Calu3 (cell line): ENCODE measurements around the gene SMPDL3A. TPM values are rescaled to one million over a fixed set of nuclear protein-coding genes. Genes with fewer than 3 reads are reported as not detected.

Source experiments
- BruUV-seq: library from RNA; stranded (reverse); fragments of 400-500 nt; replicated peaks from 2 replicates; lab custom pipeline; 2021; lab: Mats Ljungman, UMichigan
- CTCF ChIA-PET: fragments of 300-600 bp; sonication (Branson Sonifier 250); formaldehyde crosslinking; loops from one replicate; lab custom pipeline; 2022; ENCODE audit warnings: antibody characterized with exemption; lab: Charles Lee
- DNase-seq: peaks from one replicate; pipeline ENCODE4 v3.0.0; 2022
- H3K27ac Mint-ChIP-seq: one replicate; pipeline ENCODE4 v1.8.0; 2022; ENCODE audit warnings: mixed read lengths; ENCODE audit not compliant: unreplicated experiment
- H3K27me3 Mint-ChIP-seq: one replicate; pipeline ENCODE4 v1.8.0; 2022; ENCODE audit warnings: mixed read lengths; ENCODE audit not compliant: unreplicated experiment
- H3K36me3 Mint-ChIP-seq: one replicate; pipeline ENCODE4 v1.8.0; 2022; ENCODE audit warnings: mild to moderate bottlenecking, moderate library complexity, mixed read lengths; ENCODE audit not compliant: insufficient read depth, unreplicated experiment
- H3K4me1 Mint-ChIP-seq: one replicate; pipeline ENCODE4 v1.8.0; 2022; ENCODE audit warnings: mild to moderate bottlenecking, low read depth, mixed read lengths; ENCODE audit not compliant: unreplicated experiment
- H3K4me3 Mint-ChIP-seq: one replicate; pipeline ENCODE4 v1.8.0; 2022; ENCODE audit warnings: mild to moderate bottlenecking, low read depth, moderate library complexity, mixed read lengths; ENCODE audit not compliant: unreplicated experiment
- H3K9me3 Mint-ChIP-seq: one replicate; pipeline ENCODE4 v1.8.0; 2022; ENCODE audit warnings: low read depth, mixed read lengths; ENCODE audit not compliant: unreplicated experiment
- CTCF ChIP-seq: fragments of 200-600 bp; IDR thresholded peaks from one replicate; pipeline ENCODE4 v1.8.0; 2022; ENCODE audit warnings: antibody characterized with exemption; ENCODE audit not compliant: unreplicated experiment
- intact Hi-C: fragments of 100-400 bp; cut with micrococcal nuclease; formaldehyde crosslinking; loops from one replicate; pipeline ENCODE4 v1.10.0; 2022; ENCODE audit not compliant: unreplicated experiment
- total RNA-seq: library from RNA; stranded (reverse); gene quantifications from 2 replicates; pipeline ENCODE4 v1.2.3, GENCODE V29; 2022

SMPDL3A gene
- total RNA-seq, 1 experiment from 2014 or later: 1.6 TPM

- CTCF ChIA-PET: interaction anchor here (1.0 to 1.3 kb wide), 3 partner anchors 19 to 68 kb away, joined by 5 to 31 read pairs (median 5); partner anchors contain the start of gene SMPDL3A
- intact Hi-C loops: loop anchor here (10.0 kb wide), 1 partner anchor 64 kb away; no protein-coding TSS in a partner anchor
- no peak for DNase-seq
- no peaks in the 10 kb centered on the region for H3K27me3 Mint-ChIP-seq
- no peaks in the 10 kb centered on the region for H3K36me3 Mint-ChIP-seq
- peaks cover 17% of the 10 kb centered on the region for H3K4me1 Mint-ChIP-seq
- no TSS peak for BruUV-seq
- no peak overlapping the region for H3K27ac Mint-ChIP-seq
- H3K9me3 Mint-ChIP-seq: no peaks in the 10 kb centered on the region
- H3K4me3 Mint-ChIP-seq: no peak overlapping the region
- no peak for TF ChIP-seq CTCF
Measured at GRCh38 chr6:122770835-122771601, 18.0 kb upstream of the SMPDL3A start.

DNA sequence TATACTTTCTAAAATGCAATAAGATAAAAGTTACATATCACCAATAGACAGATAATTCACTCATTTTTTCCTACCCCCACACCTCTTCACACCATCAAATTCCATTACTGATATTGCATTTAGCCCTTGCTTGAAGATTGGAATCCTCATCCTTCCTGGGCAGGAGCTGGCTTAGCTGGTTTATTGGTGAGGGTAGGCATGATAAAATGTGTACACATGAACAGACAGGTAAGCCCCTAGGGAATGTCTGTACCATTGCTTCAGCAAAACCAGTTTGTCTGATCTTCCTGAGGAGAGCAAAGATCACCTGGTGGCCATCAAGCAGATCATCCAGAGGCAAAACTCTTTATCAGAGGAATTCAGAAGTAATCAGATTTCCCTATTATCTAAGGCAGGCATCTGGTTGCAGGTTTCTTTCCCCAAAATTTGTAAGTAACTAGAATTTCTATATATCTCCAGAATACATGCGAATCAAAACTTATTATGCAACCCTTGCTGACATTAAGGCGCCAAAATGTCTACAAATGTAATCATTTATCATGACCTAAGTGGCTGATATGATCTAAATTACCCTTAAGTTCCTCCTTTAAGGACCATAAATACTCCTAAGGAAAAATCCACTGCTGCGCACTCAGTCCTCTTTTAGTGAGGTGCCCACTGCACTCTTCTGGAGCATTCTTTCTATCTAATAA, 16.2 kb upstream of the SMPDL3A start:
- H3K4me1 Mint-ChIP-seq: peaks cover 17% of the 10 kb centered on the region
- CTCF ChIA-PET: no interaction called here
- H3K4me3 Mint-ChIP-seq: no peak overlapping the region
- intact Hi-C loops: loop anchor here (10.0 kb wide), 1 partner anchor 62 kb away; no protein-coding TSS in a partner anchor
- H3K9me3 Mint-ChIP-seq: peaks cover 2% of the 10 kb centered on the region
- no peak for DNase-seq
- no peak overlapping the region for H3K27ac Mint-ChIP-seq
- H3K27me3 Mint-ChIP-seq: no peaks in the 10 kb centered on the region
- H3K36me3 Mint-ChIP-seq: no peaks in the 10 kb centered on the region
- no TSS peak for BruUV-seq
- TF ChIP-seq CTCF: no peak

GRCh38 chr6:122775975-122776374, 13.1 kb upstream of the SMPDL3A start:
- H3K27ac Mint-ChIP-seq: no peak overlapping the region
- no peaks in the 10 kb centered on the region for H3K36me3 Mint-ChIP-seq
- H3K27me3 Mint-ChIP-seq: peaks cover 18% of the 10 kb centered on the region
- intact Hi-C loops: loop anchor here (10.0 kb wide), 1 partner anchor 59 kb away; no protein-coding TSS in a partner anchor
- TF ChIP-seq CTCF: no peak
- no peak overlapping the region for H3K4me3 Mint-ChIP-seq
- no TSS peak for BruUV-seq
- peaks cover 12% of the 10 kb centered on the region for H3K4me1 Mint-ChIP-seq
- no peak for DNase-seq
- CTCF ChIA-PET: no interaction called here
- peaks cover 2% of the 10 kb centered on the region for H3K9me3 Mint-ChIP-seq

GRCh38 chr6:122778302-122778701, 10.8 kb upstream of the SMPDL3A start:
- no peak overlapping the region for H3K4me3 Mint-ChIP-seq
- no peaks in the 10 kb centered on the region for H3K4me1 Mint-ChIP-seq
- CTCF ChIA-PET: interaction anchor here (0.8 kb wide), 1 partner anchor 198 kb away, joined by 3 read pairs; no protein-coding TSS in a partner anchor
- H3K36me3 Mint-ChIP-seq: no peaks in the 10 kb centered on the region
- DNase-seq: no peak
- H3K27me3 Mint-ChIP-seq: peaks cover 18% of the 10 kb centered on the region
- peaks cover 2% of the 10 kb centered on the region for H3K9me3 Mint-ChIP-seq
- intact Hi-C loops: loop anchor here (10.0 kb wide), 1 partner anchor 56 kb away; no protein-coding TSS in a partner anchor
- BruUV-seq: no TSS peak
- H3K27ac Mint-ChIP-seq: no peak overlapping the region
- no peak for TF ChIP-seq CTCF
